GM19397 (cell line): ENCODE data around the gene RBM10.

ENCODE experiments used
- ATAC-seq: cut with Tn5 transposase; IDR thresholded peaks from one replicate; pipeline ENCODE4 v1.9.1; 2021; ENCODE audit warnings: mild to moderate bottlenecking, moderate library complexity; ENCODE audit not compliant: unreplicated experiment

RBM10 gene

GRCh38 chrX:47216393-47216925, 71.4 kb downstream of the RBM10 start:
- no peak for ATAC-seq

GRCh38 chrX:47217121-47217851, 72.3 kb downstream of the RBM10 start:
- ATAC-seq: no peak

GRCh38 chrX:47217852-47218279, 72.8 kb downstream of the RBM10 start:
- ATAC-seq: peak; percentile 76

- ATAC-seq: peak; percentile 47
Observed at GRCh38 chrX:47218280-47218919, 73.4 kb downstream of the RBM10 start, which contains the start of gene CDK16. Gene CDK16 (plus strand): TSS chrX:47218681. CDS start chrX:47223558, 4,877 bp downstream.

GRCh38 chrX:47218920-47219815, 74.1 kb downstream of the RBM10 start:
- no peak for ATAC-seq

- no peak for ATAC-seq
Observed at GRCh38 chrX:47221756-47222155, 76.7 kb downstream of the RBM10 start.

GRCh38 chrX:47222751-47223350, 77.8 kb downstream of the RBM10 start:
- no peak for ATAC-seq

- ATAC-seq: no peak
Observed at GRCh38 chrX:47223476-47224250, 78.6 kb downstream of the RBM10 start.

- ATAC-seq: no peak
Observed at GRCh38 chrX:47224266-47224895, 79.4 kb downstream of the RBM10 start.

GRCh38 chrX:47224896-47225290, 79.9 kb downstream of the RBM10 start:
- no peak for ATAC-seq

GRCh38 chrX:47226071-47226470, 81.0 kb downstream of the RBM10 start:
- ATAC-seq: no peak

- ATAC-seq: no peak
Observed at GRCh38 chrX:47226531-47227333, 81.7 kb downstream of the RBM10 start.

- no peak for ATAC-seq
Observed at GRCh38 chrX:47227334-47227583, 82.2 kb downstream of the RBM10 start.

- ATAC-seq: no peak
Observed at GRCh38 chrX:47228550-47229270, 83.7 kb downstream of the RBM10 start.

GRCh38 chrX:47229427-47229826, 84.4 kb downstream of the RBM10 start:
- ATAC-seq: no peak

GRCh38 chrX:47230136-47230868, 85.3 kb downstream of the RBM10 start:
- ATAC-seq: no peak

GRCh38 chrX:47231167-47231566, 86.1 kb downstream of the RBM10 start:
- ATAC-seq: no peak
